Parathyroid adenoma (tissue), 2 donors: ENCODE measurements around the gene HYOU1.
"Not testable (repeated sequence)": the region's sequence is repeated elsewhere in the genome, so short reads cannot be mapped to it uniquely, and the experiment has no call there.

Source experiments
- H2AFZ ChIP-seq: fragments of 300-600 bp; sonication (generic); one replicate; pipeline ENCODE4 v1.7.0; 2017; ENCODE audit warnings: antibody characterized with exemption, mild to moderate bottlenecking
- H3K27ac ChIP-seq: fragments of 300-600 bp; sonication (generic); one replicate; pipeline ENCODE4 v1.7.0; 2017
- H3K27me3 ChIP-seq: fragments of 300-600 bp; sonication (generic); one replicate; pipeline ENCODE4 v1.7.0; 2017; ENCODE audit warnings: low read length; ENCODE audit not compliant: control insufficient read depth, insufficient read depth
- H3K36me3 ChIP-seq: fragments of 300-600 bp; sonication (generic); one replicate; pipeline ENCODE4 v1.7.0; 2017; ENCODE audit warnings: low read length; ENCODE audit not compliant: control insufficient read depth, insufficient read depth
- H3K4me1 ChIP-seq: fragments of 300-600 bp; sonication (generic); one replicate; pipeline ENCODE4 v1.7.0; 2017; ENCODE audit warnings: control low read depth
- H3K4me2 ChIP-seq: fragments of 300-600 bp; sonication (generic); one replicate; pipeline ENCODE4 v1.7.0; 2017; ENCODE audit warnings: low read length
- H3K4me3 ChIP-seq: fragments of 300-600 bp; sonication (generic); one replicate; pipeline ENCODE4 v1.7.0; 2017; ENCODE audit warnings: low read depth, low read length
- H3K79me2 ChIP-seq: fragments of 300-600 bp; sonication (generic); one replicate; pipeline ENCODE4 v1.7.0; 2017; ENCODE audit warnings: control low read depth
- H3K9ac ChIP-seq: fragments of 300-600 bp; sonication (generic); one replicate; pipeline ENCODE4 v1.7.0; 2017; ENCODE audit warnings: mild to moderate bottlenecking
- H3K9me3 ChIP-seq: fragments of 300-600 bp; sonication (generic); one replicate; pipeline ENCODE4 v1.7.0; 2017; ENCODE audit warnings: low read length; ENCODE audit not compliant: control insufficient read depth
- TF ChIP-seq, protein P1 (sequence below): fragments of 300-600 bp; sonication (generic); IDR thresholded peaks from one replicate; pipeline ENCODE4 v1.7.0; 2017; ENCODE audit warnings: antibody characterized with exemption, mild to moderate bottlenecking
- donor health status: primary hyperparathyroidism.

HYOU1 gene, protein sequence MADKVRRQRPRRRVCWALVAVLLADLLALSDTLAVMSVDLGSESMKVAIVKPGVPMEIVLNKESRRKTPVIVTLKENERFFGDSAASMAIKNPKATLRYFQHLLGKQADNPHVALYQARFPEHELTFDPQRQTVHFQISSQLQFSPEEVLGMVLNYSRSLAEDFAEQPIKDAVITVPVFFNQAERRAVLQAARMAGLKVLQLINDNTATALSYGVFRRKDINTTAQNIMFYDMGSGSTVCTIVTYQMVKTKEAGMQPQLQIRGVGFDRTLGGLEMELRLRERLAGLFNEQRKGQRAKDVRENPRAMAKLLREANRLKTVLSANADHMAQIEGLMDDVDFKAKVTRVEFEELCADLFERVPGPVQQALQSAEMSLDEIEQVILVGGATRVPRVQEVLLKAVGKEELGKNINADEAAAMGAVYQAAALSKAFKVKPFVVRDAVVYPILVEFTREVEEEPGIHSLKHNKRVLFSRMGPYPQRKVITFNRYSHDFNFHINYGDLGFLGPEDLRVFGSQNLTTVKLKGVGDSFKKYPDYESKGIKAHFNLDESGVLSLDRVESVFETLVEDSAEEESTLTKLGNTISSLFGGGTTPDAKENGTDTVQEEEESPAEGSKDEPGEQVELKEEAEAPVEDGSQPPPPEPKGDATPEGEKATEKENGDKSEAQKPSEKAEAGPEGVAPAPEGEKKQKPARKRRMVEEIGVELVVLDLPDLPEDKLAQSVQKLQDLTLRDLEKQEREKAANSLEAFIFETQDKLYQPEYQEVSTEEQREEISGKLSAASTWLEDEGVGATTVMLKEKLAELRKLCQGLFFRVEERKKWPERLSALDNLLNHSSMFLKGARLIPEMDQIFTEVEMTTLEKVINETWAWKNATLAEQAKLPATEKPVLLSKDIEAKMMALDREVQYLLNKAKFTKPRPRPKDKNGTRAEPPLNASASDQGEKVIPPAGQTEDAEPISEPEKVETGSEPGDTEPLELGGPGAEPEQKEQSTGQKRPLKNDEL

DNA sequence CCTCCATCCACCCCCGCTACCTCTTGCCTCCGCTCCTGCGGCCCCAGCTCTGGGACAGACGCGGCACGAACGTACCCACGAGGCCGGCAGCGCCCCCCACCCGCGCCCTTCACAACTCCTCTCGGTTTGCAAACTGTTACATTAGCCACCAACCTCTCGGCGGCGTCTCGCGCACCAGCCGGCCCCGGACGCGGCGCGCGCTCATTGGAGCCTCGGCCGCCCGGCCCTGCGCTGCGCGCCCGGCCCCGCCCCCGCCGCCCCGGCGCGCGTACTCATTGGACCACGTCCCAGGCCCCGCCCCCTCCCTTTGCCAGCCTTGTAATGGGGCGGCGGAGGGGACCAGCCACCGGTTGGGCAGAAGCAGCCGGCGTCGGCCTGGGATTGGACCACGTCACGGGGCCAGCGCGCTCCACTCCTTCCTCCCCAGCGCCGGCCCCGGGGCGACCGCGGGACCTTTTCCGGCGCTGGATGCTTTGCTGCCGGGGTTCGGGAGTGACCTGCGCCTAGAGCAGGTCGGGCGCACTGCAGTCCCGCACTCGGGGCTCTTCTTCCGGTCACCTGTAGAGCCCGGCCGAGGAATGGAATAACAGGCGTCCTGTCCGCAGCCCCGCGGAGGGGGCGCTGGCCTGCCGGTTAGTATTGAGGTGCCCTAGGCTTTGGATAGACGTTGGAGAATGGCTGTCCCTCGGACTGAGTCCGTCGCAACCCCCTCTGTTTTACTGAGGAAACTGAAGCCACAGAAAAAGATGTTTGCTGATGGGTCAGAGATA, at the start of gene HYOU1:
Gene HYOU1, minus strand, starts transcription at position 206 of the 770 bp plus-strand sequence. CDS start 1,045 bp downstream, outside the sequence.
- no peaks in the 10 kb centered on the region for H3K27me3 ChIP-seq
- H3K4me1 ChIP-seq: peaks cover 3% of the 10 kb centered on the region
- H2AFZ ChIP-seq: peak within 1 kb of the TSS; percentile 92
- TF ChIP-seq, protein P1, sequence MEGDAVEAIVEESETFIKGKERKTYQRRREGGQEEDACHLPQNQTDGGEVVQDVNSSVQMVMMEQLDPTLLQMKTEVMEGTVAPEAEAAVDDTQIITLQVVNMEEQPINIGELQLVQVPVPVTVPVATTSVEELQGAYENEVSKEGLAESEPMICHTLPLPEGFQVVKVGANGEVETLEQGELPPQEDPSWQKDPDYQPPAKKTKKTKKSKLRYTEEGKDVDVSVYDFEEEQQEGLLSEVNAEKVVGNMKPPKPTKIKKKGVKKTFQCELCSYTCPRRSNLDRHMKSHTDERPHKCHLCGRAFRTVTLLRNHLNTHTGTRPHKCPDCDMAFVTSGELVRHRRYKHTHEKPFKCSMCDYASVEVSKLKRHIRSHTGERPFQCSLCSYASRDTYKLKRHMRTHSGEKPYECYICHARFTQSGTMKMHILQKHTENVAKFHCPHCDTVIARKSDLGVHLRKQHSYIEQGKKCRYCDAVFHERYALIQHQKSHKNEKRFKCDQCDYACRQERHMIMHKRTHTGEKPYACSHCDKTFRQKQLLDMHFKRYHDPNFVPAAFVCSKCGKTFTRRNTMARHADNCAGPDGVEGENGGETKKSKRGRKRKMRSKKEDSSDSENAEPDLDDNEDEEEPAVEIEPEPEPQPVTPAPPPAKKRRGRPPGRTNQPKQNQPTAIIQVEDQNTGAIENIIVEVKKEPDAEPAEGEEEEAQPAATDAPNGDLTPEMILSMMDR: no peak
- H3K9me3 ChIP-seq: no peaks in the 10 kb centered on the region
- H3K27ac ChIP-seq: peak within 1 kb of the TSS; percentile 44
- no peaks in the 10 kb centered on the region for H3K79me2 ChIP-seq
- H3K4me3 ChIP-seq: peak within 1 kb of the TSS; percentile 75
- peak within 1 kb of the TSS; percentile 46 for H3K9ac ChIP-seq
- H3K4me2 ChIP-seq: peak within 1 kb of the TSS; percentile 78
- no peaks in the 10 kb centered on the region for H3K36me3 ChIP-seq

DNA sequence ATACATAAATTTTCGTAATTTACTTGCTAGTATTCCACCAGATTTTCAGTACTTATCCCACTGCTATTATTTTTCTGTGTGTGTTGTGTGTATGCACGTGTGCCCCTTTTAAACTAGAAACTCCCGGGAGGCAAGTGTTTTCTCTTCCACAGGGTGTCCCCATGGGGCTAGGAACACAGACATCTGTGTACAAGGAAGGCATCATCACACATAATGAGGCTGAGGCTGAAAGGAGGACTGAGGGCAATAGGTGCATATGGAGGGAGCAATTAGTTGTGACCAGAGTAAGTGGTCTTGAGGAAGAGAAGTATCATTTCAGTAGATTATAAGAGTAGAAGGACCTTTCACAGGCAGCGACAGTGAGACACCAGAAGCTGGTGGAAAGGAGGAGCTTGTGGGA, 46.8 kb upstream of the HYOU1 start:
- no peaks in the 10 kb centered on the region for H3K9me3 ChIP-seq
- no peaks in the 10 kb centered on the region for H3K27me3 ChIP-seq
- peaks cover 7% of the 10 kb centered on the region for H3K4me1 ChIP-seq
- H3K4me3 ChIP-seq: no peak overlapping the region
- H3K4me2 ChIP-seq: no peak overlapping the region
- no peak overlapping the region for H3K27ac ChIP-seq
- no peak overlapping the region for H2AFZ ChIP-seq
- no peaks in the 10 kb centered on the region for H3K36me3 ChIP-seq
- H3K79me2 ChIP-seq: no peaks in the 10 kb centered on the region
- H3K9ac ChIP-seq: no peak overlapping the region
- TF ChIP-seq, protein P1: no peak

DNA sequence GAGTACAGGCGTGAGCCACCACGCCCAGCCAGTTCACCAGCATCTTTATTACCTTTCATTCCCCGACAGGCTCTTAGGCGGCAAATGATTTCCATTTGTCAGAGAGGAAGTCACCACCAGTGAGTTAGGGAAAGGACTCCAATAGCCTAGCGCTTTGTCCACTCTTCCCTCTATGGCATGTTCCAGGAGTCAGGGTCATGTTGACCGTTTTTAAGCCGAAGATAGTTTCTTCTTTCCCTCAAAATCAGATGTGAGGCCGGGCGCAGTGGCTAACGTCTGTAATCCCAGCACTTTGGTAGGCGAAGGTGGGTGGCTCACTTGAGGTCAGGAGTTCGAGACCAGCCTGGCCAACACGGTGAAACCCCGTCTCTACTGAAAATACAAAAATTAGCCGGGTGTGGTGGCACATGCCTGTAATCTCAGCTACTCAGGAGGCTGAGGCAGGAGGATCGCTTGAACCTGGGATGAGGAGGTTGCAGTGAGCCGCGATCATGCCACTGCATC, 46.2 kb upstream of the HYOU1 start:
- H3K4me3 ChIP-seq: peak overlapping the region; percentile 70
- H3K36me3 ChIP-seq, H3K4me2 ChIP-seq, H3K9me3 ChIP-seq, H2AFZ ChIP-seq, H3K9ac ChIP-seq, H3K4me1 ChIP-seq, H3K79me2 ChIP-seq, H3K27me3 ChIP-seq: not testable (repeated sequence)
- H3K27ac ChIP-seq: peak overlapping the region; percentile 55

DNA sequence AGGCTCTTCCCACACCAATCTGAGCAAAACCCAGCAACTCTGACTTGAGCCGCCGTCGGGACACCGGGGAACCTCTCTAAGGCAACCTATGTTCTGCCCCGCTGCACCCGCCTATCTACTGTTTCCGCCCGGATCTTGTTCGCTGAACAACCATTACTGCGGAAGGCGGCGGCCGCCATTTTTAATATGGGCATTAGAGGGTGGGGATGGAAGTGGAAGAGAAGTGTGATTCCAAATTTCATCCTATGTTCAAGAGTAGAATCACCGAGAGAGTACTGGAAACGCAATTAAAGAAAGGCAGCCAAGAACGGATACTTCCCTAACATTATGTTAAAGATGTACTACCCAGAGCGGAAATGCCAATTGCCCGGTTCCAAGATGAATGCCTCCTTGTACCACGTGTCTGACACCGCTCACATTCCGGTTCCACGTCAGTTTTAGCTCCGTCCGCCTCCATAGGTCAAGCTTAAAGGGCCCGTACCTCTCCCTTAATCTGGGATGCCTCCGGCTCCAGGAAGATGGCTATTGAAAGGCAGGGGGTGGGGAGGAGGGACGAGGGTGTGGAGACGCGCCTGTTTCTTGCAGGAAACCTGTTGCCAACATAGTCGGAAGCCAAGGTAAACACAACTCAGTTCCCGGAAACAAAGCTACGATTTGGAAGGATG, 44.9 kb upstream of the HYOU1 start, which contains the start of gene DPAGT1:
Gene DPAGT1, minus strand, starts transcription at position 95 of the 665 bp plus-strand sequence. CDS start 198 bp downstream, outside the sequence.
- H3K4me1 ChIP-seq: peaks cover 7% of the 10 kb centered on the region
- peak within 1 kb of the TSS; percentile 91 for H3K4me2 ChIP-seq
- no peaks in the 10 kb centered on the region for H3K9me3 ChIP-seq
- peak within 1 kb of the TSS; percentile 37 for H3K9ac ChIP-seq
- no peaks in the 10 kb centered on the region for H3K79me2 ChIP-seq
- H3K27ac ChIP-seq: peak within 1 kb of the TSS; percentile 95
- no peaks in the 10 kb centered on the region for H3K27me3 ChIP-seq
- TF ChIP-seq, protein P1: no peak
- peak within 1 kb of the TSS; percentile 95 for H2AFZ ChIP-seq
- no peaks in the 10 kb centered on the region for H3K36me3 ChIP-seq
- H3K4me3 ChIP-seq: peak within 1 kb of the TSS; percentile 70
